A549 (cell line): ENCODE results near the gene PATL2. TPM values are rescaled to one million over a fixed set of nuclear protein-coding genes. Genes with fewer than 3 reads are reported as not detected.
A peak's percentile ranks its signal among the peaks of the same experiment; 100 is the strongest.

Source experiments
- ATAC-seq, 2 experiments: fragments of 200-7000 bp in 1 of 2; fragments of >200 bp in 1 of 2; cut with Nextera tagmentation in 1 of 2; cut with Tn5 transposase in 1 of 2; 3 replicates each; pipeline versions ENCODE4 v1.8.0 to v1.9.1; 2018 to 2020; ENCODE audit warnings: mild to moderate bottlenecking in 1 of 2, moderate library complexity in 1 of 2
- CTCF ChIA-PET: fragments of 300-600 bp; sonication (Branson Sonifier 250); formaldehyde crosslinking; extraction: SDS; loops from one replicate; lab custom pipeline; 2021; ENCODE audit warnings: antibody characterized with exemption, inconsistent platforms; lab: Yijun Ruan, JAX
- POLR2A ChIA-PET: fragments of 350-600 bp; formaldehyde crosslinking; extraction: SDS; loops from one replicate; lab custom pipeline; 2021; ENCODE audit warnings: antibody characterized with exemption, inconsistent platforms; lab: Yijun Ruan, JAX
- DNase-seq, 2 experiments: peaks; one replicate each; pipeline versions ENCODE4 v3.0.0 to v3.0.0-alpha.2; 2011 to 2016; ENCODE audit warnings: low read depth in 1 of 2, low spot score in 1 of 2
- FAIRE-seq: peaks from 2 replicates; lab custom pipeline; 2011; peaks lifted over from hg19 to GRCh38; lab: Jason Lieb, UNC
- H3K27ac ChIP-seq, 2 experiments: fragments of >200 bp; sonication (Bioruptor Twin); formaldehyde crosslinking; 3 replicates each; pipeline ENCODE4 v1.5.1; 2016 to 2017
- H3K4me1 ChIP-seq: fragments of >200 bp; sonication (Bioruptor Twin); formaldehyde crosslinking; 3 replicates; pipeline ENCODE4 v1.6.1; 2016
- H3K4me2 ChIP-seq: fragments of >200 bp; sonication (Bioruptor Twin); formaldehyde crosslinking; 3 replicates; pipeline ENCODE4 v1.6.1; 2016
- H3K4me3 ChIP-seq: fragments of >200 bp; sonication (Bioruptor Twin); formaldehyde crosslinking; 3 replicates; pipeline ENCODE4 v1.5.1; 2016
- H3K9me3 ChIP-seq: fragments of >200 bp; sonication (Bioruptor Twin); formaldehyde crosslinking; 3 replicates; pipeline ENCODE4 v1.6.1; 2016
- CBX8 ChIP-seq: fragments of 200-600 bp; sonication (generic); IDR thresholded peaks from 2 replicates; pipeline ENCODE4 v1.6.1; 2016
- CEBPB ChIP-seq, 2 experiments: fragments of >200 bp in 1 of 2; sonication (Bioruptor Twin) in 1 of 2; formaldehyde crosslinking in 1 of 2; IDR thresholded peaks; 2 replicates each; pipeline ENCODE4 v1.6.1; 2012 to 2016
- CHD2 ChIP-seq: fragments of 150-350 bp; IDR thresholded peaks from 2 replicates; pipeline ENCODE4 v1.6.1; 2014; ENCODE audit warnings: low read length; ENCODE audit not compliant: partially characterized antibody
- CTCF ChIP-seq: fragments of >200 bp; sonication (Bioruptor Twin); formaldehyde crosslinking; IDR thresholded peaks from 3 replicates; pipeline ENCODE4 v1.5.1; 2016
- FOXS1 ChIP-seq: fragments of 250-450 bp; sonication (Bioruptor Pico); IDR thresholded peaks from 2 replicates; pipeline ENCODE4 v1.5.0; 2020; ENCODE audit warnings: mild to moderate bottlenecking, moderate library complexity
- HDAC2 ChIP-seq: fragments of 200-600 bp; sonication (generic); IDR thresholded peaks from 2 replicates; pipeline ENCODE4 v1.6.1; 2016
- HOXB5 ChIP-seq: fragments of 250-450 bp; sonication (Bioruptor Pico); IDR thresholded peaks from 2 replicates; pipeline ENCODE4 v1.5.0; 2020; ENCODE audit warnings: mild to moderate bottlenecking, moderate library complexity
- JUNB ChIP-seq: fragments of >200 bp; sonication (Bioruptor Twin); formaldehyde crosslinking; IDR thresholded peaks from 2 replicates; pipeline ENCODE4 v1.6.1; 2016
- KDM5A ChIP-seq: fragments of 200-600 bp; sonication (generic); IDR thresholded peaks from 2 replicates; pipeline ENCODE4 v1.6.1; 2016; ENCODE audit warnings: antibody characterized with exemption, mild to moderate bottlenecking
- MAX ChIP-seq: IDR thresholded peaks from 2 replicates; pipeline ENCODE4 v1.6.1; 2012
- NR3C1 ChIP-seq: fragments of >200 bp; sonication (Bioruptor Twin); formaldehyde crosslinking; IDR thresholded peaks from 3 replicates; pipeline ENCODE4 v1.6.1; 2017
- RAD21 ChIP-seq, 2 experiments: fragments of >200 bp in 1 of 2; sonication (Bioruptor Twin) in 1 of 2; formaldehyde crosslinking in 1 of 2; IDR thresholded peaks in 1 of 2; conservative IDR thresholded peaks in 1 of 2; 2 replicates in 1 of 2; 3 replicates in 1 of 2; pipeline ENCODE4 v1.6.1; 2012 to 2018; ENCODE audit warnings: inconsistent platforms in 1 of 2
- REST ChIP-seq: fragments of 200-600 bp; sonication (generic); IDR thresholded peaks from 2 replicates; pipeline ENCODE4 v1.6.1; 2016; ENCODE audit warnings: antibody characterized with exemption, mild to moderate bottlenecking, moderate library complexity
- RFX5 ChIP-seq: fragments of 450-650 bp; IDR thresholded peaks from 2 replicates; pipeline ENCODE4 v1.7.1; 2014; ENCODE audit warnings: antibody characterized with exemption, mild to moderate bottlenecking, moderate library complexity
- SMC3 ChIP-seq: fragments of >200 bp; sonication (Bioruptor Twin); formaldehyde crosslinking; IDR thresholded peaks from 3 replicates; pipeline ENCODE4 v1.6.1; 2018; ENCODE audit warnings: inconsistent platforms
- TP53 ChIP-seq: fragments of 250-450 bp; sonication (Bioruptor Pico); IDR thresholded peaks from 2 replicates; pipeline ENCODE4 v1.5.0; 2021; ENCODE audit warnings: mild to moderate bottlenecking, moderate library complexity
- ZNF302 ChIP-seq: fragments of 250-450 bp; sonication (Bioruptor Pico); IDR thresholded peaks from 2 replicates; pipeline ENCODE4 v1.9.0; 2021; ENCODE audit warnings: inconsistent platforms, mild to moderate bottlenecking, moderate library complexity
- ZSCAN20 ChIP-seq: fragments of 250-450 bp; sonication (Bioruptor Pico); IDR thresholded peaks from 2 replicates; pipeline ENCODE4 v1.8.0; 2022; ENCODE audit warnings: mild to moderate bottlenecking, moderate library complexity
- WGBS: methylation state at CpG from one replicate; pipeline ENCODE4 v1.1.6; 2017; ENCODE audit errors: missing lambda C conversion rate; 5-methylcytosine and 5-hydroxymethylcytosine counted together
- polyA plus RNA-seq, 4 experiments: library from polyadenylated mRNA; depleted of rRNA in 3 of 4; stranded (reverse); fragments of >200 nt; fragmentation: RNase III in 1 of 4; extraction: RNeasy Plus Mini Kit Qiagen cat#74134 plus additional on column Dnase treatment in 1 of 4; gene quantifications; 2 replicates in 3 of 4; 3 replicates in 1 of 4; pipeline ENCODE4 v1.2.3, GENCODE V29; 2011 to 2017
- TF ChIP-seq, protein P1 (sequence below): fragments of 250-450 bp; sonication (Bioruptor Pico); IDR thresholded peaks from 2 replicates; pipeline ENCODE4 v1.5.0; 2021; ENCODE audit warnings: mild to moderate bottlenecking, moderate library complexity, borderline replicate concordance

The PATL2 gene
- polyA plus RNA-seq, 2 of the 4 experiments (the other 2 are of a cell fraction) = 0.12 to 0.26 TPM

DNA sequence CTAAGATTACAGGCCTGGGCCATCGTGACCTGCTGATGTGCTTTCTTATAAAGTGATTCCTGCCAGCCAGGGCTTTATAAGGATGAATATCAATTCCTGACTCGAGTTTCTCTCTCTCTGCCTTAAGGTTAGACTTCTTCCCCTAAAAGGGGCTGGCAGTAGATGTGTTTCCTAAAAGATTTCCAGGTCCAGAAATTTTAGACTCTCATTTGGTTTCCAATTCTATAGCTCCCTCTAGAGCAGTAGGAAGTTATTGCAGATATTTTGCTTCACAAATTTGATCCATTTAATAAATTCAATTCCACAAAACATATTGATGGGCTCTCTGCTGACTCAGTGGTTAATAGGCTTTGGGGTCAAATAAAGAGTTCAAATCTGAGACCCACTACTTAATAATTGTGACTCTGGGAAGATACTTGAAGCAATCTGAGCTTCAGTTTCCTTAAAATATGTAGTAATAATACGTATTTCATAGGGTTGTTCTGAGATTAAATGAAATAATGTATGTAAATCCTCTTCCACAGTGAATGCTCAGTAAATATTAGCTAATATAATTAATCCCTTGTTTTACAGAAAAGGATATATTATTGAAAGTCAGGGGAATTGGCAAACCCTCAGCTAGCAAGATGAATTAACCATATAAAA, 27.3 kb upstream of the PATL2 start:
- CTCF ChIA-PET = interaction anchor here (0.5 to 6.0 kb wide), 28 partner anchors 9 to 665 kb away, joined by 3 to 46 read pairs (median 4); partner anchors contain the start of genes B2M and SPG11
- WGBS = 43% methylated on average over 2 of the region's 3 CpGs
- no peak for FAIRE-seq

GRCh38 chr15:44736181-44736765, 25.1 kb upstream of the PATL2 start, which contains the start of gene TRIM69:
TRIM69 (plus strand) TSS chr15:44736528; CDS start chr15:44736705, 177 bp downstream.
- POLR2A ChIA-PET = interaction anchor here (1.1 to 2.3 kb wide), 3 partner anchors 9 to 73 kb away, joined by 3 to 11 read pairs (median 3); partner anchors contain the start of gene SPG11
- Histone ChIP-seq H3K27ac (no peak within 1 kb of the TSS), H3K9me3 (no peaks in the 10 kb centered on the region), H3K4me2 (no peak within 1 kb of the TSS), H3K4me3 (no peak within 1 kb of the TSS), H3K4me1 (no peaks in the 10 kb centered on the region)
- 57% methylated on average over 3 of the region's 3 CpGs for WGBS
- CTCF ChIA-PET = interaction anchor here (1.1 to 6.0 kb wide), 7 partner anchors 10 to 158 kb away, joined by 3 to 46 read pairs (median 7); partner anchors contain the start of genes B2M and SPG11
- TF ChIP-seq NR3C1 = no peak
- TF ChIP-seq RFX5 = no peak
- TF ChIP-seq HOXB5 (CRISPR knock-in tag) = no peak
- TF ChIP-seq HDAC2 = no peak
- TF ChIP-seq CEBPB (IDR thresholded peaks at IDR 0.05) = no peak
- TF ChIP-seq JUNB = no peak
- no peak for TF ChIP-seq ZNF302 (CRISPR knock-in tag)
- TF ChIP-seq ZSCAN20 = no peak
- ATAC-seq = no peak
- no peak for FAIRE-seq
- no peak for DNase-seq

More for the DNA sequence above, 27.3 kb upstream of the PATL2 start:
- no peak overlapping the region for H3K4me3 ChIP-seq
- H3K27ac ChIP-seq = no peak overlapping the region
- POLR2A ChIA-PET = interaction anchor here (1.0 kb wide), 2 partner anchors 10 to 75 kb away, joined by 3 to 5 read pairs; partner anchors contain the start of gene SPG11
- TF ChIP-seq HDAC2 (no peak), RAD21 (conservative IDR thresholded peaks at IDR 0.05 in 1 of 2, IDR thresholded peaks at IDR 0.05 in 1 of 2) (peak; percentile 76 to 79), CTCF (peak; percentile 68), MAX (no peak), SMC3 (peak; percentile 73)
- TF ChIP-seq, all 56 proteins: peak for 3
- Histone ChIP-seq H3K4me2 (no peak overlapping the region), H3K4me1 (no peaks in the 10 kb centered on the region), H3K9me3 (no peaks in the 10 kb centered on the region)
- no peak for ATAC-seq
- peak; percentile 21 to 43 for DNase-seq

- Histone ChIP-seq H3K4me3 (no peak overlapping the region), H3K9me3 (no peaks in the 10 kb centered on the region), H3K4me1 (no peaks in the 10 kb centered on the region), H3K4me2 (no peak overlapping the region), H3K27ac (no peak overlapping the region)
- ATAC-seq = no peak
- no peak for TF ChIP-seq TP53
- TF ChIP-seq CHD2 = no peak
- TF ChIP-seq, protein P1, sequence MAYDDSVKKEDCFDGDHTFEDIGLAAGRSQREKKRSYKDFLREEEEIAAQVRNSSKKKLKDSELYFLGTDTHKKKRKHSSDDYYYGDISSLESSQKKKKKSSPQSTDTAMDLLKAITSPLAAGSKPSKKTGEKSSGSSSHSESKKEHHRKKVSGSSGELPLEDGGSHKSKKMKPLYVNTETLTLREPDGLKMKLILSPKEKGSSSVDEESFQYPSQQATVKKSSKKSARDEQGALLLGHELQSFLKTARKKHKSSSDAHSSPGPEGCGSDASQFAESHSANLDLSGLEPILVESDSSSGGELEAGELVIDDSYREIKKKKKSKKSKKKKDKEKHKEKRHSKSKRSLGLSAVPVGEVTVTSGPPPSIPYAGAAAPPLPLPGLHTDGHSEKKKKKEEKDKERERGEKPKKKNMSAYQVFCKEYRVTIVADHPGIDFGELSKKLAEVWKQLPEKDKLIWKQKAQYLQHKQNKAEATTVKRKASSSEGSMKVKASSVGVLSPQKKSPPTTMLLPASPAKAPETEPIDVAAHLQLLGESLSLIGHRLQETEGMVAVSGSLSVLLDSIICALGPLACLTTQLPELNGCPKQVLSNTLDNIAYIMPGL (CRISPR knock-in tag) = no peak
- TF ChIP-seq KDM5A = no peak
- no peak for TF ChIP-seq HDAC2
- TF ChIP-seq REST = no peak
- TF ChIP-seq FOXS1 (CRISPR knock-in tag) = no peak
- TF ChIP-seq CBX8 = no peak
- TF ChIP-seq ZSCAN20 = no peak
- no peak for TF ChIP-seq CTCF
- no peak for TF ChIP-seq RAD21 (conservative IDR thresholded peaks at IDR 0.05 in 1 of 2, IDR thresholded peaks at IDR 0.05 in 1 of 2)
- POLR2A ChIA-PET = interaction anchor here (1.1 to 2.3 kb wide), 3 partner anchors 9 to 73 kb away, joined by 3 to 11 read pairs (median 3); partner anchors contain the start of gene SPG11
- 78% methylated on average over 8 of the region's 8 CpGs for WGBS
- FAIRE-seq = no peak
- DNase-seq = no peak
- CTCF ChIA-PET = interaction anchor here (0.6 to 6.0 kb wide), 8 partner anchors 9 to 186 kb away, joined by 3 to 46 read pairs (median 4); partner anchors contain the start of genes B2M and SPG11
Measured at GRCh38 chr15:44735482-44736180, 24.5 kb upstream of the PATL2 start.
